DND-41 (cell line): Measurements from ENCODE around the gene GBA2.
A peak's percentile ranks its signal among the peaks of the same experiment; 100 is the strongest.

Source experiments
- ATAC-seq: fragments of 200-7000 bp; cut with Tn5 transposase; 3 replicates; pipeline ENCODE4 v1.9.1; 2021; ENCODE audit warnings: low read depth; ENCODE audit not compliant: insufficient read depth
- DNase-seq: peaks from one replicate; pipeline ENCODE4 v3.0.0-alpha.2; 2020
- H2AFZ ChIP-seq: 2 replicates; pipeline ENCODE4 v1.6.0; 2012; ENCODE audit warnings: low read depth, low read length
- H3K27ac ChIP-seq: 2 replicates; pipeline ENCODE4 v1.5.1; 2012; ENCODE audit warnings: low read length, inconsistent platforms
- H3K27me3 ChIP-seq: fragments of 200-600 bp; sonication (generic); 2 replicates; pipeline ENCODE4 v1.6.0; 2012; ENCODE audit warnings: low read length, mild to moderate bottlenecking, inconsistent platforms; ENCODE audit not compliant: insufficient read depth, poor library complexity
- H3K36me3 ChIP-seq: 2 replicates; pipeline ENCODE4 v1.5.1; 2012; ENCODE audit warnings: low read length, inconsistent platforms; ENCODE audit not compliant: insufficient read depth
- H3K4me1 ChIP-seq: 2 replicates; pipeline ENCODE4 v1.5.1; 2012; ENCODE audit warnings: mild to moderate bottlenecking, low read length; ENCODE audit not compliant: insufficient read depth
- H3K4me2 ChIP-seq: 2 replicates; pipeline ENCODE4 v1.6.0; 2012; ENCODE audit warnings: mild to moderate bottlenecking, moderate library complexity, low read length, inconsistent platforms; ENCODE audit not compliant: insufficient read depth
- H3K4me3 ChIP-seq, 2 experiments: fragments of 200-600 bp in 1 of 2; shearing (Covaris generic) in 1 of 2; 2 replicates each; pipeline ENCODE4 v1.5.1; 2012 to 2016; ENCODE audit warnings: inconsistent platforms in 2 of 2, low read length in 2 of 2, mild to moderate bottlenecking in 2 of 2, low read depth in 1 of 2, moderate library complexity in 1 of 2
- H3K79me2 ChIP-seq: 2 replicates; pipeline ENCODE4 v1.6.0; 2012; ENCODE audit warnings: low read length, inconsistent platforms; ENCODE audit not compliant: insufficient read depth
- H3K9ac ChIP-seq: 2 replicates; pipeline ENCODE4 v1.6.0; 2012; ENCODE audit warnings: low read depth, mild to moderate bottlenecking, inconsistent platforms, low read length, moderate library complexity
- H3K9me3 ChIP-seq: 2 replicates; pipeline ENCODE4 v1.5.1; 2012; ENCODE audit warnings: low read length, moderate library complexity, mild to moderate bottlenecking, inconsistent platforms; ENCODE audit not compliant: insufficient read depth, severe bottlenecking
- H4K20me1 ChIP-seq: 2 replicates; pipeline ENCODE4 v1.6.0; 2012; ENCODE audit warnings: low read length; ENCODE audit not compliant: insufficient read depth
- CTCF ChIP-seq: IDR thresholded peaks from 2 replicates; pipeline ENCODE4 v1.5.1; 2012; ENCODE audit warnings: borderline replicate concordance, low read length, moderate library complexity, mild to moderate bottlenecking; ENCODE audit not compliant: poor library complexity, severe bottlenecking; ENCODE audit errors: extremely low read depth
- EZH2 ChIP-seq: IDR thresholded peaks from 3 replicates; pipeline ENCODE4 v1.6.1; 2012; ENCODE audit warnings: borderline replicate concordance, low read depth, mild to moderate bottlenecking, moderate library complexity, low read length, inconsistent platforms; ENCODE audit not compliant: severe bottlenecking

The GBA2 gene

GRCh38 chr9:35748858-35749514 is at the start of gene GBA2, which contains the start of gene RGP1:
Gene GBA2, minus strand, starts transcription at chr9:35749228. Its CDS starts 524 bp downstream, at chr9:35748704.
Gene RGP1, plus strand, starts transcription at chr9:35749287. Its CDS starts 469 bp downstream, at chr9:35749756.
- TF ChIP-seq EZH2 (no peak), CTCF (no peak)
- Histone ChIP-seq H3K4me3 (peak within 1 kb of the TSS; percentile 69 to 78), H3K36me3 (peaks cover 24% of the 10 kb centered on the region), H3K79me2 (peaks cover 21% of the 10 kb centered on the region), H3K4me1 (peaks cover 49% of the 10 kb centered on the region), H3K27me3 (no peaks in the 10 kb centered on the region), H3K27ac (peak within 1 kb of the TSS; percentile 57), H3K9ac (peak within 1 kb of the TSS; percentile 70), H3K9me3 (no peaks in the 10 kb centered on the region), H2AFZ (peak within 1 kb of the TSS; percentile 73), H4K20me1 (no peaks in the 10 kb centered on the region), H3K4me2 (peak within 1 kb of the TSS; percentile 98)
- DNase-seq, result peak; percentile 52
- ATAC-seq, result peak; percentile 81

- ATAC-seq (no peak), DNase-seq (no peak)
- Histone ChIP-seq H3K9ac (no peak overlapping the region), H3K4me3 (no peak overlapping the region), H3K27me3 (no peaks in the 10 kb centered on the region), H3K4me1 (no peaks in the 10 kb centered on the region), H3K27ac (no peak overlapping the region), H3K79me2 (no peaks in the 10 kb centered on the region), H3K4me2 (no peak overlapping the region), H3K36me3 (peaks cover 8% of the 10 kb centered on the region), H4K20me1 (no peaks in the 10 kb centered on the region), H3K9me3 (no peaks in the 10 kb centered on the region), H2AFZ (no peak overlapping the region)
- TF ChIP-seq EZH2, result no peak
- TF ChIP-seq CTCF, result no peak
Observed at GRCh38 chr9:35797311-35798109, 48.5 kb upstream of the GBA2 start.

- no peak overlapping the region for H2AFZ ChIP-seq
- H3K4me1 ChIP-seq, result no peaks in the 10 kb centered on the region
- peaks cover 3% of the 10 kb centered on the region for H3K36me3 ChIP-seq
- ATAC-seq, result no peak
- TF ChIP-seq EZH2 (no peak), CTCF (no peak)
- no peak for DNase-seq
- H3K79me2 ChIP-seq, result no peaks in the 10 kb centered on the region
- no peak overlapping the region for H3K9ac ChIP-seq
- H3K27me3 ChIP-seq, result no peaks in the 10 kb centered on the region
- H3K27ac ChIP-seq, result no peak overlapping the region
- no peak overlapping the region for H3K4me2 ChIP-seq
- no peak overlapping the region for H3K4me3 ChIP-seq
- H4K20me1 ChIP-seq, result no peaks in the 10 kb centered on the region
- H3K9me3 ChIP-seq, result no peaks in the 10 kb centered on the region
Observed at GRCh38 chr9:35795695-35796094, 46.7 kb upstream of the GBA2 start.
